A673 (cell line): ENCODE results near the gene ZNF491.
"Not testable (repeated sequence)": the region's sequence is repeated elsewhere in the genome, so short reads cannot be mapped to it uniquely, and the experiment has no call there.

ENCODE experiments used
- CTCF ChIP-seq: fragments of 300-800, 200-600 bp; sonication (generic); conservative IDR thresholded peaks from 2 replicates; pipeline ENCODE4 v1.5.1; 2017; ENCODE audit warnings: low read depth, mild to moderate bottlenecking, antibody characterized with exemption, low read length, moderate library complexity, mixed read lengths
- EZH2 ChIP-seq: fragments of 200-600 bp; sonication (generic); IDR thresholded peaks from 2 replicates; pipeline ENCODE4 v1.6.1; 2017; ENCODE audit warnings: borderline replicate concordance, low read depth, mild to moderate bottlenecking, mixed read lengths, antibody characterized with exemption, low read length; ENCODE audit not compliant: poor library complexity, severe bottlenecking

GRCh38 chr19:11771520-11771919, 26.8 kb upstream of the ZNF491 start:
- TF ChIP-seq CTCF, EZH2: not testable (repeated sequence)
